Prostate gland (tissue), 2 donors: ENCODE results near the gene EVI5.

ENCODE experiments used
- POLR2A ChIP-seq: fragments of 450-650 bp; IDR thresholded peaks from one replicate; pipeline ENCODE4 v1.6.1; 2016; ENCODE audit warnings: antibody characterized with exemption, mild to moderate bottlenecking
- POLR2AphosphoS5 ChIP-seq: sonication (generic); formaldehyde crosslinking; IDR thresholded peaks from one replicate; pipeline ENCODE4 v1.6.1; 2017; ENCODE audit warnings: antibody characterized with exemption
- TF ChIP-seq, protein P1 (sequence below), 4 experiments: fragments of 200-600 bp in 2 of 4; fragments of 450-650 bp in 2 of 4; sonication (generic) in 2 of 4; IDR thresholded peaks; 1 replicate in 3 of 4; 2 replicates in 1 of 4; pipeline ENCODE4 v1.5.1; 2016 to 2019; ENCODE audit warnings: antibody characterized with exemption in 4 of 4, mild to moderate bottlenecking in 2 of 4, moderate library complexity in 2 of 4

DNA sequence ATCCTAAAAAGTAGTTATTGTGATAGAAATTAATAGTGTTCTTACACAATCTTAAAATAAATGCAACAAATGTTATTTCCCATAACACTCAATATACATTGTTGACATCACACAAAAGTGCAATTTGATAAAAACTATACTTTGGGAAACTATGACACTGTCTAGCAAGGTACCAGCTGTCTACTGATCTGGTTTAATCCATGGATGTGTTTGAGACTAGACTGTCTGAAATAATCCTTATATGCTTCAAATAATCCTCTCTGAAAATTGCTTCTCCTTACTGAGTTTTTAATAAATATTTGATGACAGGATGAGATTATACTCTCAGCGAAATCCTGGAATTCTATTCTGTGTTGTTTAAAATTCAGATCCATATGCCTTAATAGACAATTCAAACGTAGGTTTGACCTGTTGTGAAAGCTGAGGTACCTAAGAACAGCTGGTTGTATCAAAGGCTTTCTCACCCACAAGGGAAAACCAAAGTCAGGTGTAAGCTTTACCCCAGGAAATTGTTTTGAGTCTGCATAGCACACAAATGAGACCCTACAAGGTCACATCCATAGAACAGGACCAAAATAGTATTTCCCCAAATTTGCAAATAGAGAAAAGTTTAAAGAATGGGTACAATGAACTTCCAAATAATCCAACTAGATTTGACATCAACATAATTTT, 289.4 kb downstream of the EVI5 start:
- no peak for TF ChIP-seq POLR2A
- TF ChIP-seq, protein P1, sequence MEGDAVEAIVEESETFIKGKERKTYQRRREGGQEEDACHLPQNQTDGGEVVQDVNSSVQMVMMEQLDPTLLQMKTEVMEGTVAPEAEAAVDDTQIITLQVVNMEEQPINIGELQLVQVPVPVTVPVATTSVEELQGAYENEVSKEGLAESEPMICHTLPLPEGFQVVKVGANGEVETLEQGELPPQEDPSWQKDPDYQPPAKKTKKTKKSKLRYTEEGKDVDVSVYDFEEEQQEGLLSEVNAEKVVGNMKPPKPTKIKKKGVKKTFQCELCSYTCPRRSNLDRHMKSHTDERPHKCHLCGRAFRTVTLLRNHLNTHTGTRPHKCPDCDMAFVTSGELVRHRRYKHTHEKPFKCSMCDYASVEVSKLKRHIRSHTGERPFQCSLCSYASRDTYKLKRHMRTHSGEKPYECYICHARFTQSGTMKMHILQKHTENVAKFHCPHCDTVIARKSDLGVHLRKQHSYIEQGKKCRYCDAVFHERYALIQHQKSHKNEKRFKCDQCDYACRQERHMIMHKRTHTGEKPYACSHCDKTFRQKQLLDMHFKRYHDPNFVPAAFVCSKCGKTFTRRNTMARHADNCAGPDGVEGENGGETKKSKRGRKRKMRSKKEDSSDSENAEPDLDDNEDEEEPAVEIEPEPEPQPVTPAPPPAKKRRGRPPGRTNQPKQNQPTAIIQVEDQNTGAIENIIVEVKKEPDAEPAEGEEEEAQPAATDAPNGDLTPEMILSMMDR (IDR thresholded peaks at IDR 0.05), result no peak
- TF ChIP-seq POLR2AphosphoS5, result no peak
